Panc1 (cell line): ENCODE results near the gene PHIP. TPM values are rescaled to one million over a fixed set of nuclear protein-coding genes. Genes with fewer than 3 reads are reported as not detected.

Experiments used
- ATAC-seq: fragments of 200-7000 bp; cut with Tn5 transposase; 2 replicates; pipeline ENCODE4 v1.9.1; 2020; ENCODE audit warnings: mild to moderate bottlenecking, moderate library complexity
- BruUV-seq: library from RNA; stranded (reverse); fragments of 400-500 nt; replicated peaks from 2 replicates; lab custom pipeline; 2021; lab: Mats Ljungman, UMichigan
- CTCF ChIA-PET: fragments of 300-600 bp; sonication (Branson Sonifier 250); formaldehyde crosslinking; loops from one replicate; lab custom pipeline; 2022; ENCODE audit warnings: antibody characterized with exemption; lab: Charles Lee
- POLR2A ChIA-PET: fragments of 300-600 bp; sonication (Branson Sonifier 250); formaldehyde crosslinking; loops from one replicate; lab custom pipeline; 2022; ENCODE audit warnings: antibody characterized with exemption; lab: Charles Lee
- DNase-seq: peaks from one replicate; pipeline ENCODE4 v3.0.0-alpha.2; 2010; ENCODE audit warnings: low read depth, low spot score
- H3K27ac ChIP-seq: 2 replicates; pipeline ENCODE4 v1.5.1; 2011; ENCODE audit warnings: mild to moderate bottlenecking, low read length, inconsistent platforms
- H3K27me3 ChIP-seq: fragments of 200-500 bp; sonication (Bioruptor generic); 2 replicates; pipeline ENCODE4 v1.6.0; 2014; ENCODE audit warnings: low read length, inconsistent platforms; ENCODE audit not compliant: control insufficient read depth, insufficient read depth
- H3K36me3 ChIP-seq: fragments of 200-500 bp; sonication (Bioruptor generic); 2 replicates; pipeline ENCODE4 v1.5.1; 2014; ENCODE audit warnings: inconsistent platforms, mild to moderate bottlenecking, low read length, moderate library complexity; ENCODE audit not compliant: control insufficient read depth, insufficient read depth
- H3K4me1 ChIP-seq: 2 replicates; pipeline ENCODE4 v1.5.1; 2011; ENCODE audit warnings: inconsistent platforms, mild to moderate bottlenecking, low read length, moderate library complexity; ENCODE audit not compliant: control insufficient read depth, insufficient read depth
- H3K4me3 ChIP-seq, 2 experiments: 2 replicates each; pipeline ENCODE4 v1.5.1; 2011 to 2012; ENCODE audit warnings: low read depth in 2 of 2, low read length in 2 of 2, mild to moderate bottlenecking in 2 of 2, inconsistent platforms in 1 of 2, moderate library complexity in 1 of 2
- H3K9me3 ChIP-seq: fragments of 200-500 bp; sonication (Bioruptor generic); 2 replicates; pipeline ENCODE4 v1.5.1; 2014; ENCODE audit warnings: low read depth, mild to moderate bottlenecking, inconsistent platforms, low read length, moderate library complexity; ENCODE audit not compliant: control insufficient read depth, insufficient read depth
- POLR2AphosphoS5 ChIP-seq: IDR thresholded peaks from 2 replicates; pipeline ENCODE4 v1.6.1; 2012; ENCODE audit warnings: mild to moderate bottlenecking, low read depth, low read length, moderate library complexity
- SIN3A ChIP-seq: IDR thresholded peaks from 2 replicates; pipeline ENCODE4 v1.6.1; 2012; ENCODE audit warnings: low read depth, mild to moderate bottlenecking, low read length, moderate library complexity, borderline replicate concordance; ENCODE audit not compliant: insufficient read depth
- TCF7L2 ChIP-seq: IDR thresholded peaks from 2 replicates; pipeline ENCODE4 v1.6.1; 2011; ENCODE audit warnings: mild to moderate bottlenecking, low read depth, low read length, inconsistent platforms
- in situ Hi-C: cut with HindIII; loops from 2 replicates; pipeline ENCODE4 v1.10.0; 2016; ENCODE audit warnings: low sequenced_read_pairs, low pct_unique_long_range_greater_than_20kb
- intact Hi-C: fragments of 100-400 bp; cut with micrococcal nuclease; formaldehyde crosslinking; loops from one replicate; pipeline ENCODE4 v1.10.0; 2022; ENCODE audit not compliant: unreplicated experiment
- total RNA-seq: library from RNA; stranded (reverse); gene quantifications from one replicate; pipeline ENCODE4 v1.2.1, GENCODE V29; 2021; ENCODE audit not compliant: unreplicated experiment
- TF ChIP-seq, protein P1 (sequence below), 2 experiments: IDR thresholded peaks; 2 replicates each; pipeline ENCODE4 v1.6.1; 2011 to 2012; ENCODE audit warnings: low read depth in 2 of 2, control low read depth in 1 of 2, low read length in 1 of 2, mild to moderate bottlenecking in 1 of 2, moderate library complexity in 1 of 2; ENCODE audit not compliant: insufficient read depth in 1 of 2
- TF ChIP-seq, protein P2 (sequence below): fragments of 450-650 bp; IDR thresholded peaks from 2 replicates; pipeline ENCODE4 v1.5.1; 2017; ENCODE audit warnings: mild to moderate bottlenecking

The PHIP gene
- total RNA-seq, 1 experiment from 2014 or later, result 28.0 TPM

DNA sequence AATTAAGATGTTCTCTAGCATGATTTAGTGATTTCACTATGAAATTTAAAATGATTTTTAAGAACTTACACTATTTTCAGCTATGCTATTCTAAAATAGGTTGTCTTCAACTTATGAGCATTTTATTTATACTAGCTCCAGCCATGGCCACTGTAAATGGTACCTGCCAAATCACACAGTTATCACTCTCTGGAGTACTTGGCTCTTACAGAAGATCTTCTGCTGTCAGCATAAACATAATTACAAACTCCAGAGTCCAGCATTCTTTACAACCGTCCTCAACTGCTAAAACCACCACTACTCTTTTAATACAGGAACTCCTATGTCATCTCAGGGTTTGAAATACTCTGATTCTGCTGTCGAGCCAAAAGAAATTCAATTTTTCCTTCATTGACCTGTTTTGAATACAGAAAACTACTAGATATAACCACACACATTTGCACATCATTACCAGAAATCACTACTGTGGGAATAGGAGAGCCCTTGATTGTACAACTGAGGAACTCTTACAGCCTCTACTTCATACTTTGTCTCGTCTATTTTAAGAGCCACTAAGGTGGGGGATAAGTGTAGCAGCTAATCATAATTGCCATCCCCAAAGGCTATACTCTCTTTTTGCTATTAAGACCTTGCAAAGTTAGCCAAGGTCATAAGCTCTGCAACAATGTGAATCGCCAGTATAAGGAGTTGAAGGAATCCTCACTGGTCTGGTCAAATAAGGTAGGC is 93.7 kb downstream of the PHIP start:
- Histone ChIP-seq H3K4me1 (no peaks in the 10 kb centered on the region), H3K27me3 (no peaks in the 10 kb centered on the region), H3K9me3 (no peaks in the 10 kb centered on the region), H3K36me3 (peaks cover 63% of the 10 kb centered on the region), H3K4me3 (no peak overlapping the region), H3K27ac (no peak overlapping the region)
- in situ Hi-C loops, result no loop called here
- ChIA-PET CTCF (no interaction called here), POLR2A (no interaction called here)
- TF ChIP-seq, protein P1, sequence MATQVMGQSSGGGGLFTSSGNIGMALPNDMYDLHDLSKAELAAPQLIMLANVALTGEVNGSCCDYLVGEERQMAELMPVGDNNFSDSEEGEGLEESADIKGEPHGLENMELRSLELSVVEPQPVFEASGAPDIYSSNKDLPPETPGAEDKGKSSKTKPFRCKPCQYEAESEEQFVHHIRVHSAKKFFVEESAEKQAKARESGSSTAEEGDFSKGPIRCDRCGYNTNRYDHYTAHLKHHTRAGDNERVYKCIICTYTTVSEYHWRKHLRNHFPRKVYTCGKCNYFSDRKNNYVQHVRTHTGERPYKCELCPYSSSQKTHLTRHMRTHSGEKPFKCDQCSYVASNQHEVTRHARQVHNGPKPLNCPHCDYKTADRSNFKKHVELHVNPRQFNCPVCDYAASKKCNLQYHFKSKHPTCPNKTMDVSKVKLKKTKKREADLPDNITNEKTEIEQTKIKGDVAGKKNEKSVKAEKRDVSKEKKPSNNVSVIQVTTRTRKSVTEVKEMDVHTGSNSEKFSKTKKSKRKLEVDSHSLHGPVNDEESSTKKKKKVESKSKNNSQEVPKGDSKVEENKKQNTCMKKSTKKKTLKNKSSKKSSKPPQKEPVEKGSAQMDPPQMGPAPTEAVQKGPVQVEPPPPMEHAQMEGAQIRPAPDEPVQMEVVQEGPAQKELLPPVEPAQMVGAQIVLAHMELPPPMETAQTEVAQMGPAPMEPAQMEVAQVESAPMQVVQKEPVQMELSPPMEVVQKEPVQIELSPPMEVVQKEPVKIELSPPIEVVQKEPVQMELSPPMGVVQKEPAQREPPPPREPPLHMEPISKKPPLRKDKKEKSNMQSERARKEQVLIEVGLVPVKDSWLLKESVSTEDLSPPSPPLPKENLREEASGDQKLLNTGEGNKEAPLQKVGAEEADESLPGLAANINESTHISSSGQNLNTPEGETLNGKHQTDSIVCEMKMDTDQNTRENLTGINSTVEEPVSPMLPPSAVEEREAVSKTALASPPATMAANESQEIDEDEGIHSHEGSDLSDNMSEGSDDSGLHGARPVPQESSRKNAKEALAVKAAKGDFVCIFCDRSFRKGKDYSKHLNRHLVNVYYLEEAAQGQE (IDR thresholded peaks at IDR 0.05; ENCODE audit: insufficient read depth in 1 of 2, low read depth in 2 of 2, low read length in 1 of 2), result no peak
- TF ChIP-seq SIN3A (no peak), TCF7L2 (no peak), POLR2AphosphoS5 (no peak)
- TF ChIP-seq, protein P2, sequence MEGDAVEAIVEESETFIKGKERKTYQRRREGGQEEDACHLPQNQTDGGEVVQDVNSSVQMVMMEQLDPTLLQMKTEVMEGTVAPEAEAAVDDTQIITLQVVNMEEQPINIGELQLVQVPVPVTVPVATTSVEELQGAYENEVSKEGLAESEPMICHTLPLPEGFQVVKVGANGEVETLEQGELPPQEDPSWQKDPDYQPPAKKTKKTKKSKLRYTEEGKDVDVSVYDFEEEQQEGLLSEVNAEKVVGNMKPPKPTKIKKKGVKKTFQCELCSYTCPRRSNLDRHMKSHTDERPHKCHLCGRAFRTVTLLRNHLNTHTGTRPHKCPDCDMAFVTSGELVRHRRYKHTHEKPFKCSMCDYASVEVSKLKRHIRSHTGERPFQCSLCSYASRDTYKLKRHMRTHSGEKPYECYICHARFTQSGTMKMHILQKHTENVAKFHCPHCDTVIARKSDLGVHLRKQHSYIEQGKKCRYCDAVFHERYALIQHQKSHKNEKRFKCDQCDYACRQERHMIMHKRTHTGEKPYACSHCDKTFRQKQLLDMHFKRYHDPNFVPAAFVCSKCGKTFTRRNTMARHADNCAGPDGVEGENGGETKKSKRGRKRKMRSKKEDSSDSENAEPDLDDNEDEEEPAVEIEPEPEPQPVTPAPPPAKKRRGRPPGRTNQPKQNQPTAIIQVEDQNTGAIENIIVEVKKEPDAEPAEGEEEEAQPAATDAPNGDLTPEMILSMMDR, result no peak
- no peak for ATAC-seq
- no TSS peak for BruUV-seq
- intact Hi-C loops, result no loop called here
- no peak for DNase-seq

DNA sequence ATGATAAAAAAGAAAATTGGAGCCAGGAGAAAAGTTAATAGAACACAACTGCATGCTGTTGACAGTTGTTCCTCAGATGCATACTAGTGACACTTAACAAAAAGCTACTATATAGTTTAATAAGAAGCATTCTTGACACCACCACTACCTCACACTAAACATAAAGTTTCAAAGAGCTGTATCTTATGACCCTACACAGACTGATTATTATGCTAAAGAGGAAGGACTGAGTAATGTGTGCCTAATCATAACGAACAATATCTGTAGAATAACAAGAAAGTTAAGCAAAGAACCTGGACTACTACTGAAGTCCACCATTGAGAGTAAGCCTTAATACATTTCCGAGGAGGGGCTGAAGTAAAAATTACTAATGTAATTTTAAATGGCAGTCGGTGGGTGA is 110.9 kb downstream of the PHIP start:
- DNase-seq (no peak), ATAC-seq (no peak)
- intact Hi-C loops, result no loop called here
- no TSS peak for BruUV-seq
- no peak overlapping the region for H3K27ac ChIP-seq
- H3K36me3 ChIP-seq, result peaks cover 60% of the 10 kb centered on the region
- H3K4me3 ChIP-seq, result no peak overlapping the region
- POLR2A ChIA-PET, result no interaction called here
- CTCF ChIA-PET, result no interaction called here
- no peaks in the 10 kb centered on the region for H3K27me3 ChIP-seq
- in situ Hi-C loops, result no loop called here
- no peaks in the 10 kb centered on the region for H3K9me3 ChIP-seq
- no peaks in the 10 kb centered on the region for H3K4me1 ChIP-seq
- TF ChIP-seq, protein P1 (IDR thresholded peaks at IDR 0.05; ENCODE audit: insufficient read depth in 1 of 2, low read depth in 2 of 2, low read length in 1 of 2), result no peak
- TF ChIP-seq TCF7L2 (no peak), SIN3A (no peak), POLR2AphosphoS5 (no peak)
- TF ChIP-seq, protein P2, result no peak
